Measurements from ENCODE around the gene ARNT2.

DNA sequence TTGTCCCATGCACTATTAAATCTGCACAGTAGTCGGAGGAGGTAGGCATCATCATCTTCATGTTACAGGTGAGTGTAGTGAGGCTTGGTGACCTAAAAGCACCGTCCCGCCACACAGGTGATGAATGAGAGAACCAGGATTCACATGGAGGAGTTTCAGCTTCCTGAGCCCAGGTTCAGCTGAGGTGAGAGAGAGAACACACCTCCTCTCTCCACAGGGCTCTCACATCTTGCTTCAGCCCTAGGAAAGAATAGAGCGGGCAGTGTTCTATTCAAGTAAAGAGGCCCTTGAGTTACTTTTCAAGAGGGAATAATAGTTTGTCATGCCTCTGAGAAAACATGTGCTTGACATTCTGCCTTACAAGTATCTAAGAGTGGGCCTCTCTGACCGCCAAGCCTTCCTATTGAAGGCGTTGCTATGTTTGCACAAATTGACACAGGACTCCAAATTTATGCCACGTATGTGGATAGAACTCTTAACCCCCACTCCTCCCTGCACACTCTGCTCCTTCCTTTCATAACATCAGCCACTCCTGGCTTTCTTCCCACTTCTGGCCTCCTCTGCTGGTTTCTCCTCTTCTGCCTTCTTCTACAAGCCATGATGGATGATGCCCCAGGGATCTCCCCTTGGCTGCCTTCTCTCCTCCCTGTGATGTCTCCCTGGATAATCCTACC, 152.6 kb downstream of the ARNT2 start:
- TF ChIP-seq GATA3 (IDR thresholded peaks at IDR 0.05; ENCODE audit: low read depth, low read length) (no peak), GATA2 (IDR thresholded peaks at IDR 0.05; ENCODE audit: low read depth, low read length) (no peak)
